HG03571 (cell line): ENCODE data around the gene STAC2.
"Not testable (repeated sequence)": the region's sequence is repeated elsewhere in the genome, so short reads cannot be mapped to it uniquely, and the experiment has no call there.

ENCODE experiments used
- ATAC-seq: cut with Tn5 transposase; IDR thresholded peaks from one replicate; pipeline ENCODE4 v1.9.1; 2021; ENCODE audit not compliant: unreplicated experiment

The STAC2 gene

DNA sequence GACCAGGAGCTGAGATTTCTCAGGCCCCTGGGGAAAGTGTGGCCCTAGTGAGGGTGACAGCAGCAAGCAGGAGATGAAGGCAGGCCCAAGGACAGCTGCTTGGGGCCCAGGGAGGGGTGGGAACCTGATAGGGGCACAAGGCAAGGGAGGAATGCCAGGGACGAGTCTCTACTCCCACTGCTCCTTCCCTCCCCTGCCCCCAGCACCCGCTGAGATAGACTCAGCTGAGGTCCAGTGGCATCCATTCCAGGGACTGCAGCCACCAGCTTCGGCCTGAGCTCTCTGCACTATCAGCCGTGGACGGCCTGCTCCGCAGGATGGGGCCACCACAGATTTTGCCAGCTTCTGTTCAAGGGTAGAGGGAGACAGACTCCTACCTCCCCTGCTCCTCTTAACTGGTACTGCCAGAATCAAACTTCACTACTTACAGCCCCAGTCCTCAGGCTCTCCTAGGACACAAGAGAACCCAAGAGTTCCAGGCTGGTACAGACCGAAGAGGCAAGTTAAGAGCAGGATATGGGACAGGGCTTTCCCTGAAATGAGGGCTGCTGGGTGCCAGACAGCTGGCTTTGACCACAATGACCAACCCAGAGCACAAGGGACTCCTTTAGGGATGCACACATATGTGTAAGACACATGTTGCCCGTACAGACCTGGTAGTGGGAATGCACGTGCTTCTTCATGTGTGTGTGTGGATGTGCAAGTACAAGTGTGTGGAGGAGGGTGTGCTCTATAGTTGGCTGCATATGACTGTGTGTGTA is 33.8 kb downstream of the STAC2 start:
- ATAC-seq: no peak

DNA sequence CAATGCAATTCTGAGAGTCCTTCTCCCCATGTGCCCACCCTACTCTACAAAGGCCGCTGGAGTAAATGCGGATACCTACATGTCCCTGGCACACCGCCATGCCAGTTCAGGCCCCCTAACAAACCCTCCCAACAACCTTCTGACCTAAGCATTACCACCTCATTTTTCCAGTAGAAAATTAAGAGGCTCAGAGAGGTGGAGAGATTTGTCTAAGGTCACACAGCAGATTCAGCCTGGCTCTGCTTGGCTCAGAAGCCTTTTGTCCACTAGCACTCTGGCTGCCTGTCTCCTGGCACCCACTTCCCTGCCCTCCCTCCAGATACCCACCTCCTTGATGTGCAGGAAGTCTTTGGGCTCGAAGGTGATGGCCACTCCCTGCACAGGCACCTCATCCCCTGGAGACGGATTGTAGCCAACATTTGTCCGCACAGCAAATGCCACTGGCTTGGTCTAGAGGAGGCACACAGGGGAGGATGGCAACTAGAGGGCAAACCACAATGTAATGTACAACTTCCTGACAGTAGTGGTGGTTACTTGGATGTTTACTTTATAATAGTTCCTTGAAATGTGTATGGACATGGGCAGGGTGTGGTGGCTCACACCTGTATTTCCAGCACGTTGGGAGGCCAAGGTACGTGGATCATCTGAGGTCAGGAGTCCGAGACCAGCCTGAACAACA is 38.5 kb downstream of the STAC2 start:
- ATAC-seq: no peak

DNA sequence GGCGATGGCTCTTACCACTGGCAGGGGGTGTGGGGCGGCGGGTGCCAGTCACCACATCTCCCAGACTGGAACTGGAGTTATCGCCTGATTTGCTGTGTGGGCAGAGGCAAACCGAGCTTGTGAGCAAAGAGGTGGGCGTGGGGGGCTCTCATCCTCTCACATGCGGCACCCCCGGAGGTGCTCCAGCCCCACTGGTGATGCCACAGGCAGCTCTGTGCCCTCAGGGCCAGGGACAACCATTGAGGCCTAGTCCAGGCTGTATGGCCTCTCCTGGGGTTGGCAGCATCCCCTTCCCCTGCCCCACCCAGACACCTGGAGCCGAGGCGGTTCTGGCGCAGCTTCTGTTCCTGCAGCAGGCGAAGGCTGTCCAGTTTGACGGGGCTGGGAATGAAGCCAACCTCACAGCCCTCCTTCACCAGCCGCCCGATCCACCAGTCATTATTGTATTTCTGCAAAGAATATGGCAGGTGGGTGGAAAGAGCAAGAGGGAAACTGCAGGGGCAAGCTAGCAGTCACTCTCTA is 39.2 kb downstream of the STAC2 start:
- ATAC-seq: no peak

DNA sequence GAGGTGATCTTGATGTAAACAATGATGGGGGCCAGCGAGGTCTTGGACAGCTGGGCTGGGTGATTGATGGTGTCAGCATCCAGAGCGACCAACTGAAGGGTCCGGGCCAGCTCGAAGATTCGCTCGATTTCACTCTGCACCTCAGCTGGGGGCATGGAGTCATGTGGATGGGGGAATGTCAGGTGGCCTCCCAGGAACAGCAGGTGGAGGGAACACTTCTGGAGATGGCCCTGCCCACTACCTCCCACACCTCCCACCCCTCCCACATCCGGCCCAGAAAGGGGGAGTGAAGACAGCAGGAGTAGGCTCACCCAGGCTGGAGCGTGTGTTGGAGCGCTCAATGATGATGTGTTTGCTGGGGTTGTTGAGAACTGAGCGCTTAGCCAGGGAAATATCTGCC is 42.0 kb downstream of the STAC2 start:
- no peak for ATAC-seq

DNA sequence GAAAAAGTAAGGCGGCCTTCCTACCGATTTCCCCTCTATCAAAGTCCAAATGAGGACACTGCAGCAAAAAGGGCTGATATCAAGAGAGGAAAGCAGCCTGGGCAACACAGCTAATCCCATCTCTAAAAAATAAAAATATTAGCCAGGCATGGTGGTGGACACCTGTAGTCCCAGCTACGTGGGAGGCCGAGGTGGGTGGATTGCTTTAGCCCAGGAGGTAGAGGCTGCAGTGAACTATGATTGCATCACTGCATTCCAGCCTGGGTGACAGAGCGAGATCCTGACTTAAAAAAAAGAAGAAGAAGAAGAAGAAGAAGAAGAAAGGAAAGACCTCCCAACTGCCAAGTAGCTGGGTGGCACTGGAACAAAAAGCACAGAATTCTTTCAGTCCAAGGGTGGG is 42.7 kb downstream of the STAC2 start:
- no peak for ATAC-seq

DNA sequence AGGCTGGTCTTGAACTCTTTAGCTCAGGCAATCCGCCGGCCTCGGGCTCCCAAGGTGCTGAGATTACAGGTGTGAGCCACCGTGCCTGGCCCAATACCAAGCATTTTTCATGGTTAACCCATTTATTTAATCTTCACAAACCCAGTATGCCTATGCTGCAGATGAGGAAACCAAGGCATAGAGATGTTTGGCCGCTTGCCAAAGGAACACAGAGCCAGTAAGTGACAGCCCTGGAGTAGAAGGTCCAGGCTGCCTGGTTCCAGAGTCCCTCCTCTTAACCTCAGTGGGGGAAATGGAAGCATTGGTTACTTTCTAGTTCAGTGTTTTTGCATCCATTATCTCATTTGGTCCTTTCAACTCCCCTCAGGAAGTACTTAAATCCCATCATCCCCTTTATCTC is 44.4 kb downstream of the STAC2 start:
- ATAC-seq: no peak

DNA sequence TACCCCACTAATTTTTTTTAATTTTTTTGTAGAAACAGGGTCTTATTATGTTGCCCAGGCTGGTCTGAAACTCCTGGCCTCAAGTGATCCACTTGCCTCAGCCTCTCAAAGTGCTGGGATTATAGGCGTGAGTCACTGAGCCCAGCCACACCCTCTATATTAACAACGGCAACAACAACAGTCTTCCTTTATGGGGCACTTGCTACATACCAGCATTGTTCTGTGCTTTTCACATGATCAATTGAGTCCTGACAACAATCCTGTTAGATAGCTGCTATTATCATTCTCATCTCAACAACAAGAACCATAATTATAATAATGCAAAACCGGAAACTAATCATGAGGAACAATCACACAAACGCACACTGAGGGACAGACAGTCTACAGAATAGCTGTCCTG is 47.2 kb downstream of the STAC2 start:
- no peak for ATAC-seq

DNA sequence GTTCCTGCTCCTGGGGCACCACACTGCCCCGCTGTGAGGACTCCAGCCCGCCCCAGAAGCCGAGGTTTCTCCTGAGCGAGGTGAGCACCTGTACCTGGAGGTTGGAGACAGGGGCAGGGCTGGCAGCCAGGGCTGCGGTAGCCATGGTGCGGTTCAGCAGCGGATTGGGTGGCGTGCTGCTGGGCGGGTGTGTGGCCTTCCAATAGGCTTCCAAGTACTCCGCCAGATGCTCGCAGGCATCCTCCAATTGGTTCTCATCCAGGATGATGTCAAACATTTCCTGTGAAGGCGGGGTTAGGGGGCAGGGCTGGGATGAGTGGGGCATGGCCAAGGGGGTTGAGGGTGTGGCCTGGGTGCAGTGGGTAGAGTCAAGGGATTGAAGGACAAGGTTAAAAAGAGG is 48.5 kb downstream of the STAC2 start:
- no peak for ATAC-seq

DNA sequence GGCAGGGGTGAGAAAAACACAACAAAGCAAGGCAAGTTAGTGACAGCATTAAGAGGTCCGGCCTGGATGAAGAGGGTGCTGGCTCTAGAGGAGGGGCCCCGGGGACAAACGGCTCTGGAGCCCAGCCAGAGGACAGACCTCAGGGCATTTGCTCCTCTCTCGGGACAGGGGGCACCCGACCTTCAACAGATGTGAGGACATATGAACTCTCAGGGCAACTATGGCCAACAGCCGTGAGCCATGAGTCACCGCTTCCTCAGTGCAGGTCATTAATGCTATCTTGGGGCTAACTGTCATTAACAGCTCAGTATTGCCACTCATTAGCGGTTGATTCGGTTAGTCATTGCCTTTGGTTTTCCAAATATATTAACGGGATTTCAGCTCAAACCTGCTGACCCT is 50.1 kb downstream of the STAC2 start:
- ATAC-seq: no peak

DNA sequence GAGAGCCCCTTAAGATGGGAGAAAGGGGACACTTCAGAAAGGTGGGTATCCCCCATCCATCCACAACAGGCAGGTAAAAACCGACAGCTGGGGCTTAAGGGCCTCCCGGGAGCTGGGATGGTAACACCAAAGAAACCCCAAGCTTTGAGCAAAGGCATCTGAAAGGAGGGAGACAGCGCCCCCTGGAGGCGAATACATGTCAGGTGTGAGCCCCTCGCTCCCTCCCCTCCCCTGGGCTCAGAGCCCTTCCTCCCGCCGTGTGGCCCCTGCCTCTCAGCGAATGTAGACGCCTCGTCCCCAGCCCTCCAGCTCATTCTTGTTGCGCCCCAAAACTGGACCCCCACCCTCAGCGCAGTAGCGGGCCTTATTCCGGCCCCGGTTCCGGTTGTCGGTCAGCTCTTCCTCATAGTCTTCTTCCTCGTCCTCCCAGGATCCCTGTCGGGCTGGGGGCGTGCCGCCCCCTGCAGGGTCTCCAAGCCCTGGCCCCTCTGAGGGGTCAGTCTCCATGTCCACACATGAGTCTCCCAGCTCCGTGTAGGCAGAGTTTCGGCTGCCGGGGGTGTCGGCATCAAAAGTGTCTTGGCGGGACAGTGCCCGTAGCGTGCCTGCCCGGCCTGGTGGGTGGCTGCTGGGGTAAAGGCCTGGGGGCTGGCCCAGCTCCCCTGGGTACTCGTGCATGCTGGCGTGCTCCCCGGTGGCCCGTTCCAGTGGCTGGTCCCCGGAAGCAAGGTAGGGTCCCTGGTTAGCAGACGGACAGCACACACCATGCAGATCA is 50.6 kb downstream of the STAC2 start:
- ATAC-seq: no peak

DNA sequence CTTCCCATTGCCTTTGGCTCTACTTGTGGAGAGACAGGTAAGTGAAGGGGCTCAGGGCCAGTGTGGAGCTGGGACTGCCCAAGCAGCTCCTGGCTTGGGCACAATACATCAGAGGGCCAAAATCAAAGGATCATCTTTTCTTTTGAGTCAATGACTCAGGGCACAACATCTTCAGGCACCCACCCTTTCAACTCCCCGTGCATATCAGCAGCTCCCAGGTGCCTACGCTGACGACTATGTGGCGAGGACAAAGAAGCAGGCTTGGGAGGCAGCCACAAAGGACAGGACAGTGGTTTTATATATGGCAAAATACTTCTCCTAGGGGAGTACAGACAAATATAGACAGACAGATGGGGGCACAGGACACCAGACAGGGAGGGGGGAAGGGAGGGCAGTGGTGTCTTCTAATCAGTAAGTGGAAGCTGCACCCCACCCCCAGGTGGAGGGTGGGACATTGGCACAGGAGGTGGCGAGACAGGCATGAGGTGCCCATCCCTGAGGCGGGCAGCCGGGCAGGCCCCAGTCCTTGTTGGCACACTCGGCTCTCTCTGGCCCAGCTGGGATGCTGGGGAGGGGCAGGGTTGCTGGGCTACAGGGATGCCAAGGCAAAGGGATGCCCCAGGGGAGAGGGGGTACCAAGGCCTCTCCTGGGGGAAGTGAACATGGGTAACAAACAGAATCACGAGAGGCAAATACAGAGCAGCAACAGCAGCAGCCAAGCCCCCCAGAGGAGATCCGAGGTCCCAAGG is 52.0 kb downstream of the STAC2 start:
- ATAC-seq: no peak

DNA sequence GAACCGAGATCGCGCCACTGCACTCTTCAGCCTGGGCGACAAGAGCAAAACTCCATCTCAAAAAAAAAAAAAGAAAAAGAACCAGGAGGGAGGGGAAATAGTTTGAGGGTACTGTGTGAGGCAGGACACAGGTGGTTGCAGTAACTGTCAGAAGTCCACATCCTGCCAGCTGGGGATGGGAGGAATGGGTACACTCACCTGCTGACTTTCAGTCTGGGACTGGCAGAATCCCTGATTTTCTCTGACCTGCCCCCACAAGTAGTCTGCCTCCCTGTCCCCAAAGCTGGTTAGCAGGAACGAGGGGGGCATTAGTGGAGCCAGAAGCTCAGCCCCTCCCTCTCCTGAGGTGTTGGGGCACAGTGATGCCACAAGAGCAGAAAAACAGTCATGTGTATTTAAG is 52.7 kb downstream of the STAC2 start:
- no peak for ATAC-seq

DNA sequence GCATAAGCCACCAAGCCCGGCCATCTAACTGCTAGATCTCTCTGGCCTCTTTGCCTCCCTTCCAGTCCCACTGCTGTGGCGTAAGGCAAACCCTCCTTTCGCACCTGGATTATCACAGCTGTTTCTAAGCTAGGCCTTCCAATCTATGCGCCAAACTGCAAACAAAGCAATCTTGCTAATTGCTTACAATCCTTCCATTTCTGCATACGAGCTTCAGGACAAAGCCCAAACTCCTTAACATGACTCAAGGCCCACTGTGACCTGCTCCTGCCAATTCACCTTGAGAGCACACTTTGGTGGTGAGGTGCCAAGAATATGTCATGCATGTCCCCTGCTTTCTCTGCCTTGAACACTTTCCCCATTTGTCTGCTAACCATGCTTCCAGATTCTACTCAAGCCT is 53.8 kb downstream of the STAC2 start:
- ATAC-seq: no peak

DNA sequence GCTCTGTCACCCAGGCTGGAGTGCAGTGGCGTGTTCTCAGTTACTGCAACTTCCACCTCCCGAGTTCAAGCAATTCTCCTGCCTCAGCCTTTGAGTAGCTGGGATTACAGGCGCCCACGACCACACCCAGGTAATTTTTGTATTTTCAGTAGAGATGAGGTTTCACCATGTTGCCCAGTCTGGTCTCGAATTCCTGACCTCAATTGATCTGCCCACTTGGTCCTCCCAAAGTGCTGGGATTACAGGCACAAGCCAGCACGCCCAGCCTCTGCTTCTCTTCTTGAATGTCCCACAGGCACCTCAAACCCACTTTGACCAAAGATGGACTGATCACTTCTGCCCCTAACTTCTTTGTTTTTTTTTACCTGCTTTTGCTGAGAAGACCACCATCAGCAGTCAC is 55.2 kb downstream of the STAC2 start:
- no peak for ATAC-seq

DNA sequence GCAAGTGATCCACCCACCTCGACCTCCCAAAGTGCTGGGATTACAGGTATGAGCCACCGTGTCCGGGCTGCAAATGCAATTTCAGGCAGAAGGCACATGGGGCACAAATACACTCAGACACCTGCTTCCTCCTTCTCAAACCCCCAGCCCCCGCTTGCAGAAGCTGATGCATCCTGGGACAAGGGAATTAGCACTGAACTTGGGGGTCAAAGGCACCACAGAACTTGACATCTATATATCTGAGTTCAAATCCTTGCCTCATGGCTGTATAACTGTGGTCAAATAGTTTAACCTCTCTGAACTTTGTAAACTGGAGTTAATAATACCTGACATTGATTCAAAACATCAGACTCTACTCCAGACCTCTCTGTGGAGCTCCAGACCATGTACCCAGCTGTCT is 55.6 kb downstream of the STAC2 start:
- ATAC-seq: no peak

DNA sequence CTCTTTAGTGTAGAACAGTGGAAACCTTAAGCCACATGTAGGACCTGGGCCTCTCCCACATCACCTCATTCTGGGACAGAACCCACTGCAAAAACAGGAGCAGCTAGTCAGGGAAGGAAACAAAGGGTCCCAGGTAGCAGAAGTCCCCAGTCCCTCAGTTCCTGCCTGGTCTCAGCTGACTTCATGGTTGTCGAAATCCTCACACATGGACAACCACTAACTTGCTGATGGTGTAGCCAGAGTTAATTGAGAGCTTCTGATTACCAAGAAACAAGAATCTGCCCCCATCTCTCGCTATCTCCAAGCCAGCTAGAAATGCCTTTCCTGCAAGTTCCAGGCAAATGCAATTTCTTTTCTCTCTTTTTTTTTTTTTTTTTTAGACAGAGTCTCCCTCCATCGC is 56.2 kb downstream of the STAC2 start:
- ATAC-seq: no peak

DNA sequence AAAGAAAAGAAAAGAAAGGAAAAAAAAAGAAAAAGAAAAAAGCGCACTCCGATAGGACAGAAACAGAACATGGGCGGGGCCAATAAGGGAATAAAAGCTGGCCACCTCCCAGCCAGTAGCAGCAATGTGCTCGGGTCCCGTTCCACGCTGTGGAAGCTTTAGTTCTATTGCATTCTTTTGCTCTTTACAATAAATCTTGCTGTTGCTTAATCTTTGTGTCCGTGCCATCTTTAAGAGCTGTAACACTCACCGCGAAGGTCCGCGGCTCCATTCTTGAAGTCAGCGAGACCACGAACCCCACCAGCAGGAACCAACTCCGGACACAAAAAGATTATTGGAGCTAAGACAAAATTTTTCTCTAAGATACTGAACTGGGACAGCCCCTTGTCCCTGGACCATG is 56.6 kb downstream of the STAC2 start:
- no peak for ATAC-seq

DNA sequence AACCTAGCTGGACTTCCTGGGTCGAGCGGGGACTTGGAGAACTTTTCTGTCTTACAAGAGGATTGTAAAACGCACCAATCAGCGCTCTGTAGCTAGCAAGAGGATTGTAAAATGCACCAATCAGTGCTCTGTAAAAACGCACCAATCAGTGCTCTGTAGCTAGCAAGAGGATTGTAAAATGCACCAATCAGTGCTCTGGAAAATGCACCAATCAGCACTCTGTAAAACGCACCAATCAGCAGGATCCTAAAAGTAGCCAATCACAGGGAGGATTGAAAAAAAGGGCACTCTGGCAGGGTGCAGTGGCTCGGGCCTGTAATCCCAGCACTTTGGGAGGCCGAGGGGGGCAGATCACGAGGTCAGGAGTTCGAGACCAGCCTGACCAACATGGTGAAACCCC is 57.2 kb downstream of the STAC2 start:
- ATAC-seq: not testable (repeated sequence)

DNA sequence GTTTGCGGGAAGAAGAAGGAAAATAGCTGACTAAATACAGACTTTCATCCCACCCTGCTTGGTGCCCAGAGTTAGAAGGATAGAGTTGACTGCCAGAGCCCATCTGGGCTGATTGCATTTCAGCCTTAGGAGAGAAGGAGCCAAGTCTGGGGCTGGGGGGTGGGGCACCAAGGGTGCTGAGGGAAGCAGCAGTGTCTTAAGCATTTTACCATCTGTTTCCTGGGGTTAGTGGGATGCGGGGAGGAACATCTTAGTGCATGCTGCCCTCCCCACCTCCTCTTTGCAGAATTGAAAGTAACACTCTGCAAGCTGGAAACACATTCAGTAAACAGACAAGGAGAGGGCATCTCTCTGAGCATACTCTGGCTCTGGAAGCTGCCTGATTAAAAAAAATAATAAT is 58.3 kb downstream of the STAC2 start:
- ATAC-seq: no peak

DNA sequence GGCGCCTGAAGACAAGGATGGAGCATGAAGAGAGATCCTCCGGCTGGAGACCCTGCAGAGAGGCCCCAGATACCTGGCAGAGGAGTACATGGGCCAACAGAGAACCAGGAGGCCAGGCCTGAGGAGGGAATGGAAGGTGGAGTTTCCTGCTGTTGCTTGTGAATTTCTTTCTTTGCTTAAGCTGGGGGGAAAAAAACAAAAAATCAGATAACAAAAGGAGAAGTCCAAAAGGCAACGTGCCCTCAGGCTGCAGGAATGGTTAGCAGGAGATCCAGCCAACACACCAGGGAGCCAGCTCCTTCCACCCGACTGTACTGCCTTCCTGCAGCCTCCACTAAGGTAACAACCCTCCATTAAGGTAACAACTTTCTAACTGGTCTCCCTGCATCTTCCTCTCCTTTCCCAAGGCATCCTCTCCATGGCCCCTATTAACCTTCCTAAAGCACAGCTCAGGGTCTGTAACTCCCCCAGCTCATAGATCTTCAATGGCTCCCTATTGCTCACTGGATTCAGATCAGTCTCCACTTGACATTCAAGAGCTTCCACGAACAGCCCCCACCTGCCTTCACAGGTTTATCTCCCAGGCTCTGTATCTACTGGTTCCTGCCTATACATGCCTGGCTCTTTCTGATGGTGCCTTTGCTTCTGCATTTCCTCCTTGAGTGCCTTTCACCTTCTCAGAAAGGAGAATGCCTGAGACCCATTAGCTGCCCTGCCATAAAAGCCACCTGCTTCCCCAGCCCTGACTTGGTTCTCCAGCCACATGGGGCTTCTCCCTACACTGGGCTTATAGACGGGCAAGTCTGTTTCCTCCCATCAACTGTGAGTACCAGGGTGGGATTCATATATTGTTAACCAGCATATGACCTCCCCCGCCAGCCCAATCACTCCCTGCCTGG is 59.1 kb downstream of the STAC2 start:
- no peak for ATAC-seq
